Ishikawa (cell line): Measurements from ENCODE around the gene SRCIN1.

ENCODE experiments used
- CEBPB ChIP-seq: IDR thresholded peaks from 2 replicates; pipeline ENCODE4 v1.6.1; 2012
- CREB1 ChIP-seq: IDR thresholded peaks from 2 replicates; pipeline ENCODE4 v1.6.1; 2012; ENCODE audit warnings: low read depth
- EGR1 ChIP-seq: IDR thresholded peaks from 2 replicates; pipeline ENCODE4 v1.6.1; 2012
- EP300 ChIP-seq: IDR thresholded peaks from 2 replicates; pipeline ENCODE4 v1.6.1; 2012; ENCODE audit warnings: borderline replicate concordance
- FOXM1 ChIP-seq: IDR thresholded peaks from 2 replicates; pipeline ENCODE4 v1.6.1; 2012; ENCODE audit warnings: low read depth, borderline replicate concordance
- NFIC ChIP-seq: IDR thresholded peaks from 2 replicates; pipeline ENCODE4 v1.6.1; 2012
- RAD21 ChIP-seq: IDR thresholded peaks from 2 replicates; pipeline ENCODE4 v1.6.1; 2012; ENCODE audit warnings: low read depth
- TAF1 ChIP-seq: IDR thresholded peaks from 2 replicates; pipeline ENCODE4 v1.6.1; 2012; ENCODE audit warnings: low read depth, mild to moderate bottlenecking
- TCF12 ChIP-seq: IDR thresholded peaks from 2 replicates; pipeline ENCODE4 v1.6.1; 2012; ENCODE audit warnings: low read depth
- TEAD4 ChIP-seq: IDR thresholded peaks from 2 replicates; pipeline ENCODE4 v1.6.1; 2012
- YY1 ChIP-seq: IDR thresholded peaks from 2 replicates; pipeline ENCODE4 v1.6.1; 2012; ENCODE audit warnings: low read depth
- ZBTB7A ChIP-seq: IDR thresholded peaks from 2 replicates; pipeline ENCODE4 v1.6.1; 2012; ENCODE audit warnings: low read depth
- TF ChIP-seq, protein P1 (sequence below): IDR thresholded peaks from 2 replicates; pipeline ENCODE4 v1.6.1; 2012
- TF ChIP-seq, protein P2 (sequence below): IDR thresholded peaks from 2 replicates; pipeline ENCODE4 v1.6.1; 2012; ENCODE audit warnings: low read depth, mild to moderate bottlenecking
- TF ChIP-seq, protein P3 (sequence below): IDR thresholded peaks from 2 replicates; pipeline ENCODE4 v1.6.1; 2012

SRCIN1 gene

DNA sequence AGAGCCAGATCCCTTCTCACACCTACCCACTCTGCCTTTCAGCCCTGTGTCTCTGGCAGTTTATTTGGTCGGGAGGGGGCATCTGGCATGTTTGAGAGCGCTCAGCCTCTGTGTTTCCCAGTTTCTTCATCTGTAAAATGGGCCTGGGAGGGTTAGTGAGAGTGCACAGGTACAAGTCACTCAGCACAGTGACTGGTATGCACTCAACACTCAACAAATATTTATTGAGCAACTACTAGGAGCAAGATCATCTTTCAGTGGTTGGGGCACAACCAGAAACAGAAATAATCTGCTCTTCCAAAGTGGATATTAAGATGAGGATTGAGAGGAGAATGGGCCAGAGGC is 13.7 kb upstream of the SRCIN1 start:
- TF ChIP-seq FOXM1, result no peak
- TF ChIP-seq, protein P1, sequence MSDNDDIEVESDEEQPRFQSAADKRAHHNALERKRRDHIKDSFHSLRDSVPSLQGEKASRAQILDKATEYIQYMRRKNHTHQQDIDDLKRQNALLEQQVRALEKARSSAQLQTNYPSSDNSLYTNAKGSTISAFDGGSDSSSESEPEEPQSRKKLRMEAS, result no peak
- TF ChIP-seq NFIC, result no peak
- no peak for TF ChIP-seq EGR1
- no peak for TF ChIP-seq TCF12
- TF ChIP-seq, protein P2, sequence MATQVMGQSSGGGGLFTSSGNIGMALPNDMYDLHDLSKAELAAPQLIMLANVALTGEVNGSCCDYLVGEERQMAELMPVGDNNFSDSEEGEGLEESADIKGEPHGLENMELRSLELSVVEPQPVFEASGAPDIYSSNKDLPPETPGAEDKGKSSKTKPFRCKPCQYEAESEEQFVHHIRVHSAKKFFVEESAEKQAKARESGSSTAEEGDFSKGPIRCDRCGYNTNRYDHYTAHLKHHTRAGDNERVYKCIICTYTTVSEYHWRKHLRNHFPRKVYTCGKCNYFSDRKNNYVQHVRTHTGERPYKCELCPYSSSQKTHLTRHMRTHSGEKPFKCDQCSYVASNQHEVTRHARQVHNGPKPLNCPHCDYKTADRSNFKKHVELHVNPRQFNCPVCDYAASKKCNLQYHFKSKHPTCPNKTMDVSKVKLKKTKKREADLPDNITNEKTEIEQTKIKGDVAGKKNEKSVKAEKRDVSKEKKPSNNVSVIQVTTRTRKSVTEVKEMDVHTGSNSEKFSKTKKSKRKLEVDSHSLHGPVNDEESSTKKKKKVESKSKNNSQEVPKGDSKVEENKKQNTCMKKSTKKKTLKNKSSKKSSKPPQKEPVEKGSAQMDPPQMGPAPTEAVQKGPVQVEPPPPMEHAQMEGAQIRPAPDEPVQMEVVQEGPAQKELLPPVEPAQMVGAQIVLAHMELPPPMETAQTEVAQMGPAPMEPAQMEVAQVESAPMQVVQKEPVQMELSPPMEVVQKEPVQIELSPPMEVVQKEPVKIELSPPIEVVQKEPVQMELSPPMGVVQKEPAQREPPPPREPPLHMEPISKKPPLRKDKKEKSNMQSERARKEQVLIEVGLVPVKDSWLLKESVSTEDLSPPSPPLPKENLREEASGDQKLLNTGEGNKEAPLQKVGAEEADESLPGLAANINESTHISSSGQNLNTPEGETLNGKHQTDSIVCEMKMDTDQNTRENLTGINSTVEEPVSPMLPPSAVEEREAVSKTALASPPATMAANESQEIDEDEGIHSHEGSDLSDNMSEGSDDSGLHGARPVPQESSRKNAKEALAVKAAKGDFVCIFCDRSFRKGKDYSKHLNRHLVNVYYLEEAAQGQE, result no peak
- TF ChIP-seq TAF1, result no peak
- TF ChIP-seq TEAD4, result no peak
- TF ChIP-seq, protein P3, sequence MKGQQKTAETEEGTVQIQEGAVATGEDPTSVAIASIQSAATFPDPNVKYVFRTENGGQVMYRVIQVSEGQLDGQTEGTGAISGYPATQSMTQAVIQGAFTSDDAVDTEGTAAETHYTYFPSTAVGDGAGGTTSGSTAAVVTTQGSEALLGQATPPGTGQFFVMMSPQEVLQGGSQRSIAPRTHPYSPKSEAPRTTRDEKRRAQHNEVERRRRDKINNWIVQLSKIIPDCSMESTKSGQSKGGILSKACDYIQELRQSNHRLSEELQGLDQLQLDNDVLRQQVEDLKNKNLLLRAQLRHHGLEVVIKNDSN, result no peak
- TF ChIP-seq RAD21, result no peak
- no peak for TF ChIP-seq EP300
- TF ChIP-seq CEBPB, result no peak
- no peak for TF ChIP-seq YY1
- TF ChIP-seq ZBTB7A, result no peak
- TF ChIP-seq CREB1, result no peak

DNA sequence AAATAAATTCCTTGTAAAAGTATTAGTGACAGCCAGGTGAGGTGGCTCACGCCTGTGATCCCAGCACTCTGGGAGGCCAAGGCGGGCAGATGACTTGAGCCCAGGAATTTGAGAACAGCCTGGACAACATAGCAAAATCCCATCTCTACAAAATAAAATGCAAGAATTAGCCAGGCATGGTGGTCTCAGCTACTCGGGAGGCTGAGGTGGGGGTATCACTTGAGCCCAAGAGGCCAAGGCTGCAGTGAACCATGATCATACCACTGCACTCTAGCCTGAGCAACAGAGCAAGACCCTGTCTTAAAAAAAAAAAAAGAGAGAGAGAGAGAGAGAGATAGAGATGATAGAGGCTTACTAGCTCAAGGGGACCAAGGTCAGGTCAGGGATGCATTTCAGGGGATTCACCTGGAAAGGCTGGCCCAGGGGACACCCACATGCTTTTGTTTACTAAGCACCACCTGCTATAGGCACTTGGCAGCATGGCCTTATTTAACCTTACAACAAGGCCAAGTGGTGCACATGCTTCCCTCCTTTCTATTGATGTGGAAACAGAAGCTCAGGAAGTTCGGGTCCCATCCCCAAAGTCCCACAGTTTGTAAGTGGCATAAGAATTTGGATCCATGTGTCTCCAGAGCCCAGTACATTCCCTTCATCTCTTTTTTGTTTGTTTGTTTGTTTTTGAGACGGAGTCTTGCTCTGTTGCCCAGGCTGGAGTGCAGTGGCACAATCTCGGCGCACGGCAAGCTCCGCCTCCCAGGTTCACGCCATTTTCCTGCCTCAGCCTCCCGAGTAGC is 12.4 kb upstream of the SRCIN1 start:
- TF ChIP-seq FOXM1 (no peak), RAD21 (no peak), NFIC (no peak), ZBTB7A (no peak), TEAD4 (no peak), EGR1 (no peak), CREB1 (no peak), EP300 (no peak), TCF12 (no peak), CEBPB (no peak)
- TF ChIP-seq, protein P1, result no peak
- TF ChIP-seq, protein P2, result no peak
- TF ChIP-seq, protein P3, result no peak

DNA sequence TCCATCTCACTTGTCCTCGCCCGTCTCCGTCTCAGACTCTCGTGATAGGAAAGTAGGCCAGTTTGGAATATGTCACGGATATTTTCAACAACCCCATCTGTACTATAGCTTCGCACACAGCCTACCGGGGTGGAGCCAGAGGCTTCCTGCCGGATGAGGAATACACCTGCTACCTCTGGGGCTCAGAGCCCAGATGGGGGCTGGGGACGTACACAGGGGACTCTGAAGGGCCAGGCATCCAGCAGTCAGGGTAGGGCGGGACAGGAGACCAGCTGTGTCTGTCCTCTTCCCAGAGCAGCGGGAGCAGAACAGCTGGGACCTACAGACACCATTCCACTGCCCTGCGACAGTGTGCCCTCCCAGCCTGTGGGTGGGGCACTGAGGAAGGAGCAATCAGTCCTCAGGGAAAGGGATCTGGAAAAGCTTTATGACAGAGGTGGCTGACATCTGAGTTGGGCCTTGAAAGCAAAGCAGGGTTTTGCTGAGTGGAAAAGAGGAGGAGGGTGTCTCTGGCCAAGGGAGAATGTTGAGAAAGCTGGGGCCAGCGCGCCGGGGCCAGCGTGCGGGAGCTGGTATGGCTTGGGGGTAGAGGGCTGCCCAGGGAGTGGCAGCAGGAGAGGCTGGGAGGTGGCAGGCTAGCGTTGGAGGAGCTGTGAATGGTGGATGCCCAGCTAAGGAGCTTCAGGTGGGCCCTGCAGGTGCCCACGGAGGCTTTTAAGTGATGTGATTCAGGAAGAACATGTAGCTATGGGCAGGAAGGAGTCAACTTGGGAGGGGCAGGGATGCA is 11.5 kb upstream of the SRCIN1 start:
- TF ChIP-seq, protein P2, result no peak
- TF ChIP-seq TCF12 (no peak), FOXM1 (no peak), NFIC (no peak), TAF1 (no peak), ZBTB7A (no peak), YY1 (no peak), CEBPB (no peak), EP300 (no peak), TEAD4 (no peak), RAD21 (no peak), EGR1 (no peak), CREB1 (no peak)
- TF ChIP-seq, protein P1, result no peak
- TF ChIP-seq, protein P3, result no peak
